Thyroid gland (tissue), 4 donors: ENCODE data around the gene CEMIP2.

Experiments used
- CTCF ChIP-seq, 6 experiments: fragments of 200-600 bp in 3 of 6; fragments of 450-650 bp in 3 of 6; sonication (generic) in 3 of 6; IDR thresholded peaks; one replicate each; pipeline ENCODE4 v1.5.1; 2016 to 2019; ENCODE audit warnings: antibody characterized with exemption in 6 of 6, mild to moderate bottlenecking in 2 of 6, inconsistent platforms in 1 of 6, moderate library complexity in 1 of 6
- POLR2A ChIP-seq, 2 donors: fragments of 450-650 bp; IDR thresholded peaks; one replicate each; pipeline ENCODE4 v1.6.1; 2017; ENCODE audit warnings: antibody characterized with exemption in 2 of 2, mild to moderate bottlenecking in 2 of 2, moderate library complexity in 1 of 2

- no peak for TF ChIP-seq CTCF (IDR thresholded peaks at IDR 0.05)
- TF ChIP-seq POLR2A (IDR thresholded peaks at IDR 0.05): no peak
Observed at GRCh38 chr9:71680189-71680980, 87.9 kb downstream of the CEMIP2 start.
